Kidney epithelial cell (primary cell): ENCODE results near the gene NABP1. TPM values are rescaled to one million over a fixed set of nuclear protein-coding genes. Genes with fewer than 3 reads are reported as not detected.

ENCODE experiments used
- DNase-seq: peaks from one replicate; pipeline ENCODE4 v3.0.0-alpha.2; 2010; ENCODE audit warnings: low read depth
- H3K27me3 ChIP-seq: 2 replicates; pipeline ENCODE4 v1.6.0; 2011; ENCODE audit warnings: low read length; ENCODE audit not compliant: control insufficient read depth, insufficient read depth
- H3K36me3 ChIP-seq: 2 replicates; pipeline ENCODE4 v1.5.1; 2011; ENCODE audit warnings: low read length; ENCODE audit not compliant: control insufficient read depth, insufficient read depth
- H3K4me3 ChIP-seq: 2 replicates; pipeline ENCODE4 v1.5.1; 2011; ENCODE audit warnings: low read depth, mild to moderate bottlenecking, control low read depth, low read length
- total RNA-seq: library from RNA; depleted of rRNA; stranded (reverse); fragments of >200 nt; gene quantifications from 2 replicates; pipeline ENCODE4 v1.2.3, GENCODE V29; 2015
- TF ChIP-seq, protein P1 (sequence below): IDR thresholded peaks from 2 replicates; pipeline ENCODE4 v1.5.1; 2011; ENCODE audit warnings: mild to moderate bottlenecking, moderate library complexity, low read length, control low read depth, inconsistent platforms; ENCODE audit not compliant: insufficient read depth, poor library complexity, severe bottlenecking

The NABP1 gene
- total RNA-seq, 1 donor from 2014 or later: 18.3 TPM

GRCh38 chr2:191670787-191671186, 7.1 kb upstream of the NABP1 start:
- TF ChIP-seq, protein P1, sequence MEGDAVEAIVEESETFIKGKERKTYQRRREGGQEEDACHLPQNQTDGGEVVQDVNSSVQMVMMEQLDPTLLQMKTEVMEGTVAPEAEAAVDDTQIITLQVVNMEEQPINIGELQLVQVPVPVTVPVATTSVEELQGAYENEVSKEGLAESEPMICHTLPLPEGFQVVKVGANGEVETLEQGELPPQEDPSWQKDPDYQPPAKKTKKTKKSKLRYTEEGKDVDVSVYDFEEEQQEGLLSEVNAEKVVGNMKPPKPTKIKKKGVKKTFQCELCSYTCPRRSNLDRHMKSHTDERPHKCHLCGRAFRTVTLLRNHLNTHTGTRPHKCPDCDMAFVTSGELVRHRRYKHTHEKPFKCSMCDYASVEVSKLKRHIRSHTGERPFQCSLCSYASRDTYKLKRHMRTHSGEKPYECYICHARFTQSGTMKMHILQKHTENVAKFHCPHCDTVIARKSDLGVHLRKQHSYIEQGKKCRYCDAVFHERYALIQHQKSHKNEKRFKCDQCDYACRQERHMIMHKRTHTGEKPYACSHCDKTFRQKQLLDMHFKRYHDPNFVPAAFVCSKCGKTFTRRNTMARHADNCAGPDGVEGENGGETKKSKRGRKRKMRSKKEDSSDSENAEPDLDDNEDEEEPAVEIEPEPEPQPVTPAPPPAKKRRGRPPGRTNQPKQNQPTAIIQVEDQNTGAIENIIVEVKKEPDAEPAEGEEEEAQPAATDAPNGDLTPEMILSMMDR: no peak
- Histone ChIP-seq H3K4me3 (no peak overlapping the region), H3K27me3 (no peaks in the 10 kb centered on the region), H3K36me3 (no peaks in the 10 kb centered on the region)
- DNase-seq: no peak

DNA sequence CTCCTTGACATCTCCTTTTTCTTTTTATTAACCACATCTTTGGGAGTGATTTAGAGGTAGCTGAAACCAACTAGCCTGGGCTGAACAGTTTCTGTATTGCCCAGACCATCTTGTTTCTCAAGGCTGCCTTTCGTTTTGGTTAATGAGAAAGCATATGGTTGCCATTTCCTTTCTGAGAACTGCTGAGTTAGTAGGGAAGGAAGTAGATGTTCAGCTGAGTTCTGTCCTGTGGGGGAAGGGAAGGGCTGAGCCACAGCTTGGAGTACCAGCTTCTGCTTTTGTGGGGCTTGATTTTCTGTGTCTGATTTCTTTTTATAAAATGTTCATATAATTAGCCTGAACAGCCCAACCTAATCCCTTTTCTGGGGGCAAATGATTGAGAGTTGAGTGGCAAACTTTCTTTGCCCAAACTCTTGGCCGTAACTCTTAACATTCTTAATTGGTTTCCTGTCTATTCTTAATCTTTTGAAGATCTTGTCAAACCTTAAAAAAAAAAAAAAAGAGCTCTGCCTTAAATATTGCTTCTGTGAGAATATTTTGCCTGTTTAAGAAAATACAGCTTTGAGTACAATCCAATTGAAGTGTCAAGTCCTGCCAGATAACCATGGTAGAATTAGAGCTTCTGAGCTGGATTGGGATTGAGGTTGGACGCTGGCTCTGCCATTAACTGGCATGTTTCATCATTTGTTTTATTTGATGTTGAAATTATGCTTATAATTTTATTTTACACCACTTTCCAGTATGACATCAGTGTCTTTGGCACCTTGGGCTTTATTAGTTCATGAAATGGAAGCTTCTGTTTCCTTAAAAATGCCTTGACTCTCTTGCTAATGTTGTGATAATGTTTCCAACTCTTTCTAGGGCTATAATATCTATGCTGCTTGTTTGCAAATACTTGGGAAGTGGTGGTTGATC, 1.9 kb upstream of the NABP1 start:
- Histone ChIP-seq H3K36me3 (no peaks in the 10 kb centered on the region), H3K27me3 (no peaks in the 10 kb centered on the region), H3K4me3 (no peak overlapping the region)
- no peak for DNase-seq
- TF ChIP-seq, protein P1: no peak

GRCh38 chr2:191676790-191677645, 918 bp upstream of the NABP1 start:
- TF ChIP-seq, protein P1: no peak
- no peaks in the 10 kb centered on the region for H3K36me3 ChIP-seq
- DNase-seq: peak; percentile 74
- no peaks in the 10 kb centered on the region for H3K27me3 ChIP-seq
- H3K4me3 ChIP-seq: peak overlapping the region; percentile 47

GRCh38 chr2:191678437-191679100, 633 bp downstream of the NABP1 start:
- Histone ChIP-seq H3K36me3 (peaks cover 1% of the 10 kb centered on the region), H3K4me3 (peak overlapping the region; percentile 86), H3K27me3 (no peaks in the 10 kb centered on the region)
- no peak for DNase-seq
- TF ChIP-seq, protein P1: no peak

DNA sequence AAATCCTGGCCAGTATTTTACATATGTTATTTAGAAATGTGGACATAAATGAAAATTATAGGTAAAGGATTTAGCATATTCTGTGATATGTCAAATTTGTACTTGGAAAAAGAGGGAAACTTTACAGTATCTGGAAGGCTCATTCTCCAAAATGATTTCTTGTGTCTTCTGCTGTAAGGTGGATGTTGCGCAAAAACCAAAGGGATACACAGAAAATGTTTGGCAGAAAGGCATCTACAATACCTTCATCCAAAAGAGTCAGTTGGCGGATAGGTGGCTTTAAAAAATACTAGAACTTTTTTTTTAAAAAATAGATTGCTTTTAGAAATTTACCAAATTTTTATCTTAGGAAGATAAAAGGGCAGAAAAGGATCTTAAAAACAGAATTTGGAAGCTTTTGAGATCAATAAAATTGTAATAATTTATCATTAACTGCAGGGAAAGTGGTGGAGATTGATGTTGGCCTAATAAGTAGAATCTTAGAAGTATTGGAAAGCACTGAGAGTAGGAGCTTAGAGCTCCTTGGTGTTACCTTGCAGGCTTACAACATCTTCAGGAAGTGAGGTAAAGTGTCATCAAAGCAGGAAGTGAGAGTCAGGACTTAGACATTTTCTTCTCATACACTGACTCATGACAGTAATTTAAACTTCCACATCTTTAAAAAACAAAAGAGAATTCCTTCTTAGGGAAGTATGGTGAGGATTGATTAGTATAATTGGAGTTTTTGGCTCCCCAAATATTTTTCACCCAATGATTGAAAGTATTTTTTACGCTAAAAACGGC, 2.1 kb downstream of the NABP1 start:
- DNase-seq: peak; percentile 77
- no peaks in the 10 kb centered on the region for H3K27me3 ChIP-seq
- peak overlapping the region; percentile 25 for H3K4me3 ChIP-seq
- TF ChIP-seq, protein P1: no peak
- peaks cover 1% of the 10 kb centered on the region for H3K36me3 ChIP-seq
